ENCODE data around the gene PDXK. TPM values are rescaled to one million over a fixed set of nuclear protein-coding genes. Genes with fewer than 3 reads are reported as not detected.

The PDXK gene
- polyA plus RNA-seq, 1 donor from 2014 or later: 22.8 TPM

DNA sequence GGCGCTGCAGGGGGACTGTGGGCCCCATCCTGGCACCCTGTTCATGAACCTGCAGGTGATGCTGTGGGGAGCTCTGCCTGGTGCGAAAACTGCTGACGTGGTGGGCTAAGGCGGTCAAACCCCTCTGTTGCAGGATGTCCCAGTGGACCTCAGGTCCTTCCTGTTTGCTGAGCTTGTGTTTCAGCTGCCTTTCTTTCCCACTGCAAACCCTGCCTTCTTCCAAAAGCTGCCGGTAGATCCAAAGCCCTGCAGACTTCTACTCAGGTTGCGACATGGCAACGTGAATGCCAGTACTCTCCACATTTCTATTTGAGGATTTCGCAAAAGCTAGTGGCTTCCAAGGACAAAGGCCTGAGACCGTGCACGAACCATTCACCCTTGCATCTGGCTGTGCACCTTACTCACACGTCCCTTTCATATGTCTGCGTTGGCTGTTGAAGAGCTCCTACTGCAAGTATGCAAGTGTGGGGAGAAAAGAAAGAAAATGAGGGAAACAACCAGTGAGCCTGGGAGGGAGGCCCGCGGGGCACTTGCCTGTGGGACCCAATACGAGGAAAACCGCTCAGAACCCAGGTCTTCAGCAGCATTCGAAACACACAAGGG, 64.3 kb downstream of the PDXK start:
- Histone ChIP-seq H3K79me2 (replicated peaks; ENCODE audit: insufficient read depth, low read length) (no peaks in the 10 kb centered on the region), H3K36me3 (ENCODE audit: insufficient read depth, low read length) (no peaks in the 10 kb centered on the region), H3K4me2 (ENCODE audit: low read length) (no peak overlapping the region), H2AFZ (ENCODE audit: low read depth, low read length) (no peak overlapping the region), H3F3A (ENCODE audit: insufficient read depth, low read length, poor library complexity, severe bottlenecking) (no peaks in the 10 kb centered on the region), H3K4me3 (ENCODE audit: low read length) (no peak overlapping the region), H3K9me3 (ENCODE audit: low read length) (no peaks in the 10 kb centered on the region), H4K20me1 (ENCODE audit: insufficient read depth) (no peaks in the 10 kb centered on the region), H3K9me2 (ENCODE audit: insufficient read depth, low read length) (no peaks in the 10 kb centered on the region), H3K27ac (ENCODE audit: low read length) (no peak overlapping the region), H3K27me3 (ENCODE audit: insufficient read depth, low read depth, low read length) (no peaks in the 10 kb centered on the region), H3K9ac (ENCODE audit: low read length) (no peak overlapping the region)
- TF ChIP-seq POLR2AphosphoS5 (IDR thresholded peaks at IDR 0.05): no peak
- TF ChIP-seq, protein P1, sequence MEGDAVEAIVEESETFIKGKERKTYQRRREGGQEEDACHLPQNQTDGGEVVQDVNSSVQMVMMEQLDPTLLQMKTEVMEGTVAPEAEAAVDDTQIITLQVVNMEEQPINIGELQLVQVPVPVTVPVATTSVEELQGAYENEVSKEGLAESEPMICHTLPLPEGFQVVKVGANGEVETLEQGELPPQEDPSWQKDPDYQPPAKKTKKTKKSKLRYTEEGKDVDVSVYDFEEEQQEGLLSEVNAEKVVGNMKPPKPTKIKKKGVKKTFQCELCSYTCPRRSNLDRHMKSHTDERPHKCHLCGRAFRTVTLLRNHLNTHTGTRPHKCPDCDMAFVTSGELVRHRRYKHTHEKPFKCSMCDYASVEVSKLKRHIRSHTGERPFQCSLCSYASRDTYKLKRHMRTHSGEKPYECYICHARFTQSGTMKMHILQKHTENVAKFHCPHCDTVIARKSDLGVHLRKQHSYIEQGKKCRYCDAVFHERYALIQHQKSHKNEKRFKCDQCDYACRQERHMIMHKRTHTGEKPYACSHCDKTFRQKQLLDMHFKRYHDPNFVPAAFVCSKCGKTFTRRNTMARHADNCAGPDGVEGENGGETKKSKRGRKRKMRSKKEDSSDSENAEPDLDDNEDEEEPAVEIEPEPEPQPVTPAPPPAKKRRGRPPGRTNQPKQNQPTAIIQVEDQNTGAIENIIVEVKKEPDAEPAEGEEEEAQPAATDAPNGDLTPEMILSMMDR (IDR thresholded peaks at IDR 0.05; ENCODE audit: poor library complexity, severe bottlenecking): no peak
- TF ChIP-seq EZH2 (IDR thresholded peaks at IDR 0.05; ENCODE audit: borderline replicate concordance, insufficient read depth, low read length, poor library complexity, severe bottlenecking): no peak
- no peak for TF ChIP-seq RAD21 (conservative IDR thresholded peaks at IDR 0.05)
- TF ChIP-seq MXI1 (conservative IDR thresholded peaks at IDR 0.05; ENCODE audit: poor library complexity, severe bottlenecking): no peak
- TF ChIP-seq SMC3 (conservative IDR thresholded peaks at IDR 0.05; ENCODE audit: poor library complexity): no peak
- no peak for TF ChIP-seq TAF1 (IDR thresholded peaks at IDR 0.05; ENCODE audit: low read depth)
- TF ChIP-seq EP300 (conservative IDR thresholded peaks at IDR 0.05; ENCODE audit: poor library complexity, severe bottlenecking): no peak
- TF ChIP-seq, protein P2, sequence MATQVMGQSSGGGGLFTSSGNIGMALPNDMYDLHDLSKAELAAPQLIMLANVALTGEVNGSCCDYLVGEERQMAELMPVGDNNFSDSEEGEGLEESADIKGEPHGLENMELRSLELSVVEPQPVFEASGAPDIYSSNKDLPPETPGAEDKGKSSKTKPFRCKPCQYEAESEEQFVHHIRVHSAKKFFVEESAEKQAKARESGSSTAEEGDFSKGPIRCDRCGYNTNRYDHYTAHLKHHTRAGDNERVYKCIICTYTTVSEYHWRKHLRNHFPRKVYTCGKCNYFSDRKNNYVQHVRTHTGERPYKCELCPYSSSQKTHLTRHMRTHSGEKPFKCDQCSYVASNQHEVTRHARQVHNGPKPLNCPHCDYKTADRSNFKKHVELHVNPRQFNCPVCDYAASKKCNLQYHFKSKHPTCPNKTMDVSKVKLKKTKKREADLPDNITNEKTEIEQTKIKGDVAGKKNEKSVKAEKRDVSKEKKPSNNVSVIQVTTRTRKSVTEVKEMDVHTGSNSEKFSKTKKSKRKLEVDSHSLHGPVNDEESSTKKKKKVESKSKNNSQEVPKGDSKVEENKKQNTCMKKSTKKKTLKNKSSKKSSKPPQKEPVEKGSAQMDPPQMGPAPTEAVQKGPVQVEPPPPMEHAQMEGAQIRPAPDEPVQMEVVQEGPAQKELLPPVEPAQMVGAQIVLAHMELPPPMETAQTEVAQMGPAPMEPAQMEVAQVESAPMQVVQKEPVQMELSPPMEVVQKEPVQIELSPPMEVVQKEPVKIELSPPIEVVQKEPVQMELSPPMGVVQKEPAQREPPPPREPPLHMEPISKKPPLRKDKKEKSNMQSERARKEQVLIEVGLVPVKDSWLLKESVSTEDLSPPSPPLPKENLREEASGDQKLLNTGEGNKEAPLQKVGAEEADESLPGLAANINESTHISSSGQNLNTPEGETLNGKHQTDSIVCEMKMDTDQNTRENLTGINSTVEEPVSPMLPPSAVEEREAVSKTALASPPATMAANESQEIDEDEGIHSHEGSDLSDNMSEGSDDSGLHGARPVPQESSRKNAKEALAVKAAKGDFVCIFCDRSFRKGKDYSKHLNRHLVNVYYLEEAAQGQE (IDR thresholded peaks at IDR 0.05; ENCODE audit: borderline replicate concordance): no peak

DNA sequence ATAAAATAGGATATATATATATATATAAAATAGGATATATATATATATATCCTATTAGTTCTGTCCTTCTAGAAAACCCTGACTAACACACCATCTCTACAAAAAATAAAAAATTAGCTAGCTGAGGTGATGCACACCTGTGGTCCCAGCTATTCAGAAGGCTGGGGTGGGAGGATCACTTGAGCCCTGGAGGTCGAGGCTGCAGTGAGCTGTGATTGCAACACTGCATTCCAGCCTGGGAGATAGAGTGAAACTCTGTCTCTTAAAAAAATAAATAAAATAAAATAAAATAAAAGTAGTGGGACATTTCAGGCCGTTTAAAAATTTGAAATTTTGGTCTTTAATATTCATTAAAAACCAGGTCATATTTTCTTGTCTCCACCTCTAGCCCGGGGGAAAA, 66.2 kb downstream of the PDXK start:
- Histone ChIP-seq H2AFZ (ENCODE audit: low read depth, low read length) (no peak overlapping the region), H3K4me3 (ENCODE audit: low read length) (no peak overlapping the region), H3F3A (ENCODE audit: insufficient read depth, low read length, poor library complexity, severe bottlenecking) (no peaks in the 10 kb centered on the region), H3K9ac (ENCODE audit: low read length) (no peak overlapping the region), H3K9me2 (ENCODE audit: insufficient read depth, low read length) (no peaks in the 10 kb centered on the region), H3K27me3 (ENCODE audit: insufficient read depth, low read depth, low read length) (no peaks in the 10 kb centered on the region), H3K27ac (ENCODE audit: low read length) (no peak overlapping the region), H3K9me3 (ENCODE audit: low read length) (no peaks in the 10 kb centered on the region), H4K20me1 (ENCODE audit: insufficient read depth) (no peaks in the 10 kb centered on the region), H3K4me2 (ENCODE audit: low read length) (no peak overlapping the region), H3K36me3 (ENCODE audit: insufficient read depth, low read length) (no peaks in the 10 kb centered on the region), H3K79me2 (replicated peaks; ENCODE audit: insufficient read depth, low read length) (peaks cover 7% of the 10 kb centered on the region)
- no peak for TF ChIP-seq SMC3 (conservative IDR thresholded peaks at IDR 0.05; ENCODE audit: poor library complexity)
- no peak for TF ChIP-seq MXI1 (conservative IDR thresholded peaks at IDR 0.05; ENCODE audit: poor library complexity, severe bottlenecking)
- no peak for TF ChIP-seq EZH2 (IDR thresholded peaks at IDR 0.05; ENCODE audit: borderline replicate concordance, insufficient read depth, low read length, poor library complexity, severe bottlenecking)
- TF ChIP-seq, protein P1 (IDR thresholded peaks at IDR 0.05; ENCODE audit: poor library complexity, severe bottlenecking): no peak
- TF ChIP-seq TAF1 (IDR thresholded peaks at IDR 0.05; ENCODE audit: low read depth): no peak
- no peak for TF ChIP-seq EP300 (conservative IDR thresholded peaks at IDR 0.05; ENCODE audit: poor library complexity, severe bottlenecking)
- TF ChIP-seq POLR2AphosphoS5 (IDR thresholded peaks at IDR 0.05): no peak
- TF ChIP-seq, protein P2 (IDR thresholded peaks at IDR 0.05; ENCODE audit: borderline replicate concordance): no peak
- TF ChIP-seq RAD21 (conservative IDR thresholded peaks at IDR 0.05): no peak
